Aorta (tissue), 5 donors: ENCODE measurements around the gene BPNT1. TPM values are rescaled to one million over a fixed set of nuclear protein-coding genes. Genes with fewer than 3 reads are reported as not detected.

Source experiments
- ATAC-seq: fragments of 200-7000 bp; cut with Tn5 transposase; one replicate; pipeline ENCODE4 v1.9.1; 2022; ENCODE audit warnings: moderate library complexity; ENCODE audit not compliant: low FRiP score
- DNase-seq, 2 donors: peaks; one replicate each; pipeline ENCODE4 v3.0.0-alpha.2; 2020
- H3K27ac ChIP-seq, 2 donors: one replicate each; pipeline ENCODE4 v1.5.1; 2013; ENCODE audit warnings: low read length in 2 of 2, mild to moderate bottlenecking in 2 of 2, moderate library complexity in 2 of 2, control low read depth in 1 of 2, inconsistent platforms in 1 of 2, low read depth in 1 of 2
- H3K27me3 ChIP-seq, 2 donors: one replicate each; pipeline ENCODE4 v1.6.1; 2013; ENCODE audit warnings: control low read depth in 1 of 2, low read length in 1 of 2, mild to moderate bottlenecking in 1 of 2, moderate library complexity in 1 of 2; ENCODE audit not compliant: insufficient read depth in 2 of 2, control insufficient read depth in 1 of 2
- H3K36me3 ChIP-seq, 2 donors: one replicate each; pipeline ENCODE4 v1.6.1; 2013; ENCODE audit warnings: control low read depth in 1 of 2, low read length in 1 of 2, mild to moderate bottlenecking in 1 of 2; ENCODE audit not compliant: insufficient read depth in 2 of 2, control insufficient read depth in 1 of 2
- H3K4me1 ChIP-seq, 2 donors: one replicate each; pipeline ENCODE4 v1.6.1; 2013; ENCODE audit warnings: low read length in 2 of 2, control low read depth in 1 of 2, mild to moderate bottlenecking in 1 of 2, moderate library complexity in 1 of 2; ENCODE audit not compliant: insufficient read depth in 2 of 2, control insufficient read depth in 1 of 2
- H3K4me3 ChIP-seq, 2 donors: one replicate each; pipeline ENCODE4 v1.5.1; 2013; ENCODE audit warnings: low read length in 2 of 2, control low read depth in 1 of 2, mild to moderate bottlenecking in 1 of 2
- H3K9me3 ChIP-seq: one replicate; pipeline ENCODE4 v1.6.1; 2013; ENCODE audit warnings: mild to moderate bottlenecking, low read length; ENCODE audit not compliant: control insufficient read depth
- WGBS, 2 donors: extraction: QIAGEN DNeasy Blood & Tissue Kit; methylation state at CpG; one replicate each; pipeline ENCODE4 v1.1.7; 2013; 5-methylcytosine and 5-hydroxymethylcytosine counted together
- intact Hi-C, 2 donors: fragments of 100-400 bp; cut with DNase I; formaldehyde crosslinking; loops; one replicate each; pipeline versions ENCODE4 v1.14.2 to v1.15.0; 2022
- long read RNA-seq, 2 donors: library from polyadenylated mRNA; unstranded; transcript quantifications; one replicate each; pipeline ENCODE4 v2.0.0, GENCODE V29; 2020 to 2021
- polyA plus RNA-seq, 2 donors: library from polyadenylated mRNA; stranded (reverse); fragments of 200-250 nt; gene quantifications; one replicate each; pipeline ENCODE4 v1.2.3, GENCODE V29; 2013
- total RNA-seq, 2 donors: library from RNA; stranded (reverse); fragmentation: NEBNext Ultra II Directional; extraction: Animal tissue kit (Norgen Biotek cat#: 25700); gene quantifications; one replicate each; pipeline ENCODE4 v1.2.1, GENCODE V29; 2021
- donor health status: healthy with polysubstance abuse.
- donor health status: Bipolar disorder and iron deficiency.
- donor health status: DM: no; HTN: no; CAD: no.
- donor health status: DM: no; HTN: no; CAD: no.
- donor health status: DM: yes; HTN: yes; CAD: no.

The BPNT1 gene, protein sequence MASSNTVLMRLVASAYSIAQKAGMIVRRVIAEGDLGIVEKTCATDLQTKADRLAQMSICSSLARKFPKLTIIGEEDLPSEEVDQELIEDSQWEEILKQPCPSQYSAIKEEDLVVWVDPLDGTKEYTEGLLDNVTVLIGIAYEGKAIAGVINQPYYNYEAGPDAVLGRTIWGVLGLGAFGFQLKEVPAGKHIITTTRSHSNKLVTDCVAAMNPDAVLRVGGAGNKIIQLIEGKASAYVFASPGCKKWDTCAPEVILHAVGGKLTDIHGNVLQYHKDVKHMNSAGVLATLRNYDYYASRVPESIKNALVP
- total RNA-seq (10 to 100 TPM; 18.3 to 20.0 TPM), polyA plus RNA-seq (10 to 100 TPM; 19.4 to 19.9 TPM)
- long read RNA-seq, donor 1, transcript BPNT1-201 (9 exons, 2,465 nt): major isoform, 5 of 7 reads
- long read RNA-seq, donor 1, partial matches to known transcripts: 0 of 7 reads
- long read RNA-seq, donor 1, other reads (novel, unspliced or antisense): 2 of 7 reads
- long read RNA-seq, donor 2, partial matches to known transcripts: 0 of 5 reads
- long read RNA-seq, donor 2, other reads (novel, unspliced or antisense): 2 of 5 reads

DNA sequence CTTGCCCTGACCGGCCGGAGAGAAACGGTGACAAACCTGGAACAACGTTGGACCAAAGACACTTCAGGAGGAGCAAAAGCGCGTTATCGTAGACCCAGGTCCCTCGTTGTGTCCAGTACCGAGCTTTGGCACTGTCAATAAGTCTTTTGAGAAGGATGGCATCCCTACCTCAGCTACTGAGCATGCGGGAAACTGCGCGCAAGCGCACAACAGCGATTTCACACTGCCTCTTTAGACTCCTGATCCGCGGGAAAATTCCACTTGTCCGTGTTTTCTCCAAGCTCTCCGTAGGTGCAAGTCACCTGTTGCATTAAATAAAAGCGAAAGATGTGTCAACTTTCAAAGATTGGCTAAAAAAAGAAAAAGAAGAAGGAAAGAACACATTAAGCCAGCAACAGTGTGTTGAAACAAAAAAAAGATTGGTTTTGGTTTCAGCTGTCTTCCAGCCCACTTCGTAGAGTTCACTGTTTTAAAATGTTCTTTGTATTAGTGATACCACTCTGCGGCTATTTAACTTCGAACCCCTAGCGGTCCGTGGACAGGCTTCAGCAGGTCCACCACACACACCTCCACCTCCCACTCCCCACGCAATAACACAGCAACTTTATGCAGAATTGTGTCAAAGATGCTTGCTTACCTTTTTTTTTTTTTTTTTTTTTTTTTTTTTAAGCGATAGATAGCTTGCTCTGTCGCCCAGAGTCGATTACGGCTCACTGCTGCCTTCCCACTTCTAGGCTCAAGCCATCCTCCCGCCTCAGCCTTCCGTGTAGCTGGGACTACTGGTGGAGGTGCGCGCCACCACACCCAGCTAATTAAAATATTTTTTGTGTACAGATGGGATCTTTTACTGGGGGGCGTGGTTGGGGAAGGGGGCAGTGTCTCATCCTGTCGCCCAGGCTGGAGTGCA is at the start of gene BPNT1:
BPNT1 (minus strand) TSS at position 139 of the 907 bp plus-strand sequence. CDS start 9,942 bp downstream, outside the sequence.
- no peaks in the 10 kb centered on the region for H3K4me1 ChIP-seq
- DNase-seq (peak; percentile 96 to 97), ATAC-seq (peak; percentile 93)
- WGBS, 2 donors: 7 to 8% methylated on average over 35 of the region's 35 CpGs
- intact Hi-C loops: loop anchor here (5.0 to 10.0 kb wide), 3 partner anchors 43 to 98 kb away; partner anchors contain the start of gene EPRS1 (in 1 of the 2)
- no peaks in the 10 kb centered on the region for H3K9me3 ChIP-seq
- no peaks in the 10 kb centered on the region for H3K27me3 ChIP-seq
- peak within 1 kb of the TSS in 1 of 2 donors; percentile 67 for H3K27ac ChIP-seq
- peak within 1 kb of the TSS; percentile 84 to 95 for H3K4me3 ChIP-seq
- no peaks in the 10 kb centered on the region for H3K36me3 ChIP-seq

DNA sequence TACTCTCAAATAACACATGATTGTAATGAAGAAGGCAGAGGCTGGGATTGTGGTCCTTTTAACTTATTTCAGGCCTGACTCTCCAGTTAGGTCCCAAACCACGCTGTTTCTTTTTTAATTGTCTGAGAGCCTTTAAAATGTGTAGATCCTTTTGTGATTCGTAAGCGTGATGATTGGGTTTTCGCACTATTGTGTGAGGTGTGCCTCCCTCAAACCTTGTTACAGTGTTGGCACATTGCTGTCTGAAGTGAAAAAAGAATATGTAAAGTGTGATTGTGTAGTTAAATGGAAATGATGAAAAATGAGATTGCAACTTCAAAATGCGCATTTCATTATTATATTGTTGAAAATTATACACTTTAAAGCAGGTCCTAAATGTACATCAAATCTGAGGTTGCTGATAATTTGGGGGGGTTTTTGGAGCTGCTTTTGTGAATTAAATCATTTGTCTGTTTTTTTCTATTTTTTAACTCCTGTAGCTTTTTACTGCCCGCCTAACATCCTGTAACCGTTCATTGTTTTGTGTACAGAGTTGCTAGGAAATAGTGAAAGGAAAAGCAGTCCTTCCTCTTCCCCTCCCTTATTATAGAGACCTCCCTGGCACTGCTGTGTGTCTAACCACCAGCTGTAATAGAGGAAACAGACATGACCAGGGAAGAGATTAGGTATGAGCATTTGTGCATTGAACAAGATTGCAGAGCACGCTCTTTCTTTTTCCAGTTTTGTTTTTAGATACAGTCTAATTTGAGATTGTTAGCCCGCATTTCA is 47.6 kb upstream of the BPNT1 start:
- Histone ChIP-seq H3K9me3 (no peaks in the 10 kb centered on the region), H3K4me1 (no peaks in the 10 kb centered on the region), H3K4me3 (no peak overlapping the region), H3K27ac (peak overlapping the region in 1 of 2 donors; percentile 43), H3K27me3 (no peaks in the 10 kb centered on the region), H3K36me3 (no peaks in the 10 kb centered on the region)
- 63 to 71% methylated on average over 9 of the region's 9 CpGs for WGBS, 2 donors
- no peak for DNase-seq
- intact Hi-C loops: no loop called here
- peak; percentile 70 for ATAC-seq

DNA sequence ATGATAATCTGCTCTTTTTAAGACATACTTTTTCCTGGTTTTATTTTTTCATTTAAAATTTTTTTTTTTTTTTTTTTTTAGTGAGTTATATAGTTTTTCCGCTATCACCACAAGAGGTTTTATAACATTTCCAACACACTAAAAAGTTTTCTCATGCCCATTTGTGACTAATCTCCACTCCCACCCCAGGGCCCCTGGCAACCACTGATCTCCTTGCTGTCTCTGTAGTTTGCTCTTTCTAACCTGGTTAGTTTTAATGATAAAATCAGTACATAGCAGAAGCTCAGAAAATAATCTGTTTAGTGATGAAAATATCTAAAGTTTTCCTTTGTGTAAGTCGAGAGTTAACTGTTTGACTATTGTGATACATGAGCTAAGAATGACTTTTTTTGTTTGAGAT is 46.2 kb upstream of the BPNT1 start:
- H3K36me3 ChIP-seq: no peaks in the 10 kb centered on the region
- WGBS, 2 donors: 92 to 94% methylated on average over 2 of the region's 2 CpGs
- intact Hi-C loops: no loop called here

DNA sequence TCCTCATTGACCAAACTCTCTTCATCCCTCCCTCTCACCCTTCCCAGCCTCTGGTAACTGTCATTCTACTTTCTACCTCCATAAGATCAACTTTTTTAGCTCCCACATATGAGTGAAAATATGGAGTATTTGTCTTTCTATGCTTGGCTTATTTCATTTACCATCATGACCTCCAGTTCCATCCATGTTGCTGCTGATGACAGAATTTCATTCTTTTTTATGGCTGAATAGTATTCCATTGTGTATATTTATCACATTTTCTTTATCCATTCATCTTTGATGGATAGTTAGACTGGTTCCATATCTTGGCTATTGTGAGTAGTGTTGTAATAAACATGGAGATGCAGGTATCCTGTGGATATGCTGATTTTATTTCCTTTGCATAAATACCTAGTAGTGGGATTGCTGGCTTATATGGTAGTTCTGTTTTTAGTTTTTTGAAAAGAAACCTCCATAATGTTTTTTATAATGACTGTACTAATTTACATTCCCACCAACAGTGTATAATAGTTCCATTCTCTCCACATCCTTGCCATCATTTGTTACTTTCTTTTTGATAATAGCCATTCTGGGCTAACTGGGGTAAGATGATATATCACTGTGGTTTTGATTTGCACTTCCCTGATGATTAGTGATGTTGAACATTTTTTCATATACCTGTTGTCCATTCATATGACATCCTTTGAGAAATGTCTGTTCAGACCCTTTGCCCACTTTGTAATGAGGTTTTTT is 40.1 kb upstream of the BPNT1 start:
- H3K27me3 ChIP-seq: no peaks in the 10 kb centered on the region
- no peak overlapping the region for H3K4me3 ChIP-seq
- intact Hi-C loops: no loop called here
- peaks cover 2 to 3% of the 10 kb centered on the region in 2 donors for H3K36me3 ChIP-seq
- H3K4me1 ChIP-seq: no peaks in the 10 kb centered on the region
- H3K27ac ChIP-seq: no peak overlapping the region
- H3K9me3 ChIP-seq: no peaks in the 10 kb centered on the region
- DNase-seq (no peak), ATAC-seq (no peak)

More for the DNA sequence above, 46.2 kb upstream of the BPNT1 start:
- H3K9me3 ChIP-seq: no peaks in the 10 kb centered on the region
- H3K27me3 ChIP-seq: no peaks in the 10 kb centered on the region
- no peak for DNase-seq
- no peak overlapping the region for H3K4me3 ChIP-seq
- no peak for ATAC-seq
- H3K4me1 ChIP-seq: no peaks in the 10 kb centered on the region
- no peak overlapping the region for H3K27ac ChIP-seq

DNA sequence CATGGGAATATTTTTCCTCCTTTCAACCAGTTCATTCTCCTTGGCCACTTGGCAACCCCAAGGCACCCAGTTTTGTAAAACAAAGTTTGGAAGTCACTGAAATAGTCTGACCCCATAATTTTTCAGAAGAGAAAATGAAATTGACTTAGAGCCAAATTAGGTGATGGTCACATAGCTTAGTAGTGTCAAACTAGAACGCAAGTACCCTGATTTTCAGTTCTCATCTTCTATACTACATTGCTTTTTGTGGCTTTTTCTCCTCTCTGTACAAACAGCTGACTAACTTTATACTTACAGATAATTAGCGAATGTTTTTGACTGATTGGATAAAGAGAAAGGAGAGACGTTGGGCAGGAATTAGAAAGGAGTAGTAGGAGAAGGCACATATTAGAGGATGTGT is 37.5 kb upstream of the BPNT1 start:
- 85 to 88% methylated on average over 3 of the region's 3 CpGs for WGBS, 2 donors
- Histone ChIP-seq H3K27me3 (no peaks in the 10 kb centered on the region), H3K9me3 (no peaks in the 10 kb centered on the region), H3K4me3 (no peak overlapping the region), H3K4me1 (no peaks in the 10 kb centered on the region), H3K36me3 (peaks cover 2 to 3% of the 10 kb centered on the region in 2 donors), H3K27ac (no peak overlapping the region)
- ATAC-seq (no peak), DNase-seq (no peak)
- intact Hi-C loops: no loop called here

DNA sequence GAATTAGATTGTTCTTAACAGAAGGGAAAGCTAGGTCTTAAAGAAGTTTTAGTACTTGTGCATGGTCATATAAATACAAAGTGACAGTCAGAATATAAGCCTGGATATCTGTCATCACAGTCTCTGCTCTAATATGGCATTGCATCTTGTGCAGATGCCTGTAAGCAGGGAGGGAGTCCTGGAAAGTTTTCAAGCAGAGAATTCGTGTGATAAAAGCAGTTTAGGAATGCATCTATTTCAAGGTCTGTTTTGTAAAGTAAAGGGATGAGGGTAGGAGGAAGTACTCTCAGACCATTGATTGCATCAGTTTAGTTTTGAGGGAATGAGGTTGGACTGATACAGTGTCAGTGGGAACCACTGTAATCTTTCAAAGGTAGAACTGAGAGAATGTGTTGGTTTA is 35.0 kb upstream of the BPNT1 start:
- H3K27me3 ChIP-seq: no peaks in the 10 kb centered on the region
- peaks cover 2 to 3% of the 10 kb centered on the region in 2 donors for H3K36me3 ChIP-seq
- 3 to 4% methylated on average over 1 of the region's 1 CpG for WGBS, 2 donors
- no peaks in the 10 kb centered on the region for H3K4me1 ChIP-seq
- intact Hi-C loops: no loop called here
- H3K9me3 ChIP-seq: no peaks in the 10 kb centered on the region
- no peak for ATAC-seq
- no peak overlapping the region for H3K4me3 ChIP-seq
- DNase-seq: no peak
- no peak overlapping the region for H3K27ac ChIP-seq

DNA sequence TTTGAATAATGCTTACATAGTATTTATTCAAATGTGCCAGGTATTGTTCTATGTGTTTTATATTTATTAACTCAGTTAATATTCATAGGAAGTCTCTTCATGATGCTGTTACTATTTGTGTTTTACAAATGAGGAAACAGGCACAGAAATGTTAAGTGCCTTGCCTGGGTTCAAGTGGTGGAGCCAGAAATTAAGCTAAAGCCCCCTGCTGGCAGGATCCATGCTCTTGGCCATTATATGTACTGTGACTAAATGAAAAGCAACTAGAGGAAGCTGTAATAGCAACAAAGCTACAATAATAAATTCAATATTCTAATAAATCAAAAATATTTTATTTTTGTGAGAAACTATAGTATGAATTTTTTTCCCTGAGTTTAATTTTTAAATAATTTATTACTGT is 34.3 kb upstream of the BPNT1 start:
- intact Hi-C loops: no loop called here
- no peak for ATAC-seq
- no peak overlapping the region for H3K4me3 ChIP-seq
- H3K27me3 ChIP-seq: no peaks in the 10 kb centered on the region
- H3K4me1 ChIP-seq: no peaks in the 10 kb centered on the region
- DNase-seq: no peak
- H3K36me3 ChIP-seq: peaks cover 2 to 3% of the 10 kb centered on the region in 2 donors
- H3K9me3 ChIP-seq: no peaks in the 10 kb centered on the region
- H3K27ac ChIP-seq: no peak overlapping the region

DNA sequence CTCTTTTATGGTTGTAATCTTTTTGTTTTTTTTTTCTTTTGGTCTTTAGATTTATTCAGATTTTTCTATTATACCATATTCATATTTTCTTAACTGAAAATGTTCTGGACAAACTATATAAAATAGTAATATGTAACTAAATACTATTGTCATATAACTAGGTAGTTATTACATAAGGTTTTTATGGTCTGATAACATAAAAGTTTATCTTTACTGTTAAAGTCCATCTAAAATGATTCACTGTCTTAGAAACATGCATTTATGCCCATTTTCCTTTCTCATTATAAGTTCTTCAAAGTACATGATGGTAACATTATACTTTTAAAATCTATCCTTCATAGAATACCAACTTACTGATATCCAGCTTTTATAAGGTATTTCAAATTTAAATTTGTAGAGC is 33.5 kb upstream of the BPNT1 start:
- Histone ChIP-seq H3K4me3 (no peak overlapping the region), H3K36me3 (peaks cover 0 to 2% of the 10 kb centered on the region in 2 donors), H3K4me1 (no peaks in the 10 kb centered on the region), H3K9me3 (no peaks in the 10 kb centered on the region), H3K27me3 (no peaks in the 10 kb centered on the region), H3K27ac (no peak overlapping the region)
- DNase-seq: no peak
- intact Hi-C loops: no loop called here
- ATAC-seq: no peak
